ENCODE results near the gene PABPN1L.

PABPN1L gene

DNA sequence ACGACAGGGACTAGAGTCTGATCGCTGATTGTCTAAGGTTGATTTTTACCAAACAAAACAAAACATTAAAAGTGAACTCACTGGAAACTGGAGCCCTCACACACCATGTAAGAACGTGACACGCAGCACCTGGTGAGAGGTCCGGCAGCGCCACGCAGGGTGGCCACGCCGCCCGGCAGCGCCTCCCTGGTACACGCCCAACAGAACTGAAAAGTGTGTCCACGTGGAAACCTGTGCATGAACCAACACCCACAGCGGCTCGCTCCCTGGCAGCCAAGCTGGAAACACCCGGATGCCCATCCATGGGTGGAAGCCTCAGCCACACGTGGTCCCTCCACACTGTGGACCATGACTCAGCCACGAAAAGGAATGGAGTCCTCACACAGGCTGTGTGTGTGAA is 18.8 kb downstream of the PABPN1L start:
- no peak for DNase-seq

DNA sequence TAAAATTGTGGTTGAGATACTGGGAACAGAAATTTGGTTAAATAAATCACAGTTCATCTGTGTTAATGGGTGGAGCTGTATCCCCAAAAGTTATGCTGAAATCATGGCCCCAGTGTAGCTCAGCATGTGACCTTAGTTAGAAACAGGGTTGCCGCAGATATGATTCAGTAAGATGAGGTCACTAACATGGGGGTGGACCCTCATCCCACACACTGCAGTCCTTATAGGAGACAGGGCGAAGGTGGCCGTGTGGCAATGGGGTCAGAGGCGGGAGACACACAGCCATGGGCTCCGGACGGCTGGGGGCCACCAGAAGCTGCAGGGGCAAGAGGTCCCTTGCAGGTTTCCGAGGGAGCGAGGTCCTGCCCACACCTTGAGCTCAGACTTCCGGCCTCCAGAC is 20.4 kb downstream of the PABPN1L start:
- DNase-seq: no peak

DNA sequence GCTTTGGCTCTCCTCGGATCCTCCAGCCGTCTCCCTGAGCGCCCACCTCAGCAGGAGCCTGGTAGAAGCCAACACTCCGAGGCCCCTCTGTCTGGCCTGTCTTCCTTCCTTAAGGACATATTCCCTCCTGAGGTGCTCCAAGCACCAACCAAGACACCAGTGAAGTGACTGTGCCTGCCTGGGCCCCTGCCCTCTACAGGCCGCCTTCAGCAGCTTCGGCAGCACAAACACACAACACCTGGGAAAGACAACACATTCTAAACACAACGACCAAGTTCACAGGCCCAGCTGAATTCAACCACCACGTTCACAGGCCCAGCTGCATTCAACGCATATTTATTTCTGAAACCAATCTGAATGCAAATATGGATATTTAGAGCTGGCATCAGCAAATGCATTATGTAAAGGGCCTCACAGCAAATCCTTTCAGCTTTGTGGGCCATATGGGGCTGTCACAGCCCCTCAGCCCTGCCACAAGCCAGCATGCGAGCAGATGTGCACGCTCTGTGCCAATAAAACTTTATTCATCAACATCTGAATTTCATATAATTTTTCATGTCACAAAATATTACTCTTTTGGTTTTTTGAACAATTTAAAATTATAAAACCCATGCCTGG is 21.9 kb downstream of the PABPN1L start:
- DNase-seq: no peak

DNA sequence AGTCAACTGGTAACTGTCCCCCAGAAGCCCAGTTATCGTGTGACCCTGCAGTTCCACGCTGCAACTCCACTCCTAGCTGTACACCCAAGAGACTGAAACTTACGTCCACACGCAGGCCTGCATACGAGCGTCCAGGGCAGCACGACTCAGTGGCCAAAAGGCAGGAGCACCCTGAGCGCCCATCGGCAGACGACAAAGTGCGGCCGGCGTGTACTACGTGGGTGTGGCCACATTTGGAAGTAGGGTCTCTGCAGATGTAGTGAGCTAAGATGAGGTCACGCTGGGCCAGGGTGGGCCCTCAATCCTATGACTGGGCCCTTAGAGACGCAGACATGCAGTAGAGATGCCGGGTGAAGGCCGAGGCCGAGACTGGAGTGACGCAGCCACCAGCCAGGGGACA is 23.2 kb downstream of the PABPN1L start:
- no peak for DNase-seq

DNA sequence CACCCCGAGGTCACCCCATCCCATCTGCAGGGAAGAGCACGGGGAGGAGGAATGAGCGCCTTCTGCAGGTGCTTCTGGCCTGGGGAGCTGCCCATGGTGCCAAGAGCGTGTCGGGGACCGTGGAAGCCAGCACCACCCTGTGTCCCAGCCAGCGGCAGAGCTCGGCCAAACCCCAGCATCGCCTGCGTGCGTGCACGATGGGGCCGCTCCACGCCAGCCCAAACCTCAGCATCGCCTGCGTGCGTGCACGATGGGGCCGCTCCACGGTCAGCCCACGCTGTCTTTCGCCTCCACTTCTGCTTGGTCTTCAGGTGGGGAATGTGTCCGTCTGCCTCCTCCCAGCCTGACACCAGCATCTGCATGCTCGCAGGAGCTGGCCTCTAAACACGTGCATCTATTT is 23.7 kb downstream of the PABPN1L start:
- no peak for DNase-seq

DNA sequence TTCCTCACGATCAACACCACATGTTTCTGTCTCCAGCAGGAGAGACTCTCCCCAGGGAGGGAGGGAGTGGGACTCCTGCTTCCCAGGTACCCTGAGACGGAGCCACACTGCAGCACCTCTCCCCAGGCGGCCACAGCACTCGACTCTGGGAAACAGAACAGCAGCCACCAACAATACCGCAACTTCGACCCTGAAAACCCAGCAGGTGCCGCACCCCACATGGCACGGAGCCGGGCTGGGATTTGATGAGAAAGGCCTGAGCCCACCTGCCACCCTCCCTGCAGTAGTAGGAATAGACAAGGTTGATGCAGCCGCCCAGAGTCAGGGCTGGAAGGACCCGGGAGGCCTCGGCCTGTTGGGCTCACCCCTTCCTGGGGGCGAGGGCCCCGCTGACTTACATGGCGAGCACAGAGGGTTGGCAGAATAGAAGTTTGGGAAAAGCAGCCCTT is 24.1 kb downstream of the PABPN1L start:
- no peak for DNase-seq

DNA sequence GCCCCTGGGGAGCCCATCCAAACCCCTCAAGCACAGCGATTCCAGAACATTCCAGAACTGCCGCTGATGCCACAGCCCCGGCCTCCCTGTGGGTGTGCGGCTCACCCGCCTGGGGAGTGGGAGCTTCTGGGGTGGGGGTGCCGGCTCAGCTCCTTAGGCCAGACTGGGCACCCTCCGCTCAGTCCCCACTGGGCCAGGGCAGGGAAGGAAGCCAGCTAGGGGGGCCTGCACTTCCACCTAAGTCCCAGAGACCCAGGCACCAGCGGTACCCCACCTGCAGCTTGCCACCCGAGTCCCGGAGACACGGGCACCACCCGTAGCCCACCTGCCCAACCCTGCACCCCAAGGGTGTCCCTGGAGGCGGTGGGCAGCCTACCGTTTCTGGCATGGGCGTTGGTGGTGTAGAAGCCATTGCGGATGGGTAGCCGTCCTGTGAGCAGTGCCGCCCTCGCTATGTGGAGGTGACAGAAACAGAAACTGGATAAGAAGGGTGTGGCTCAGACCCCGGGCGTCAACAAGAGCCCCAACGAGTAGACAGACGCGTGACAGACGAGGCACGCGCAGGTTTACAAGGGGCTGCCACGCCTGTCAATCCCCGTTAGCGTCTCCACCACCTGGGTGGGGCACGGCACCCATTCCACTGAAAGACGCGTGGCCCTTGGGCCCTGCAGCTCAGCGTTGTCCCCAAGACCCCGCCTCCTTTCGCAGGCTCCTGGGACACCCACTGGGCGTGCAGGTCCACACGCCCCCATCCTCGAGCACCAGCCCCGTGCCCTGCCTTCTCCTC is 24.7 kb downstream of the PABPN1L start:
- no peak for DNase-seq

DNA sequence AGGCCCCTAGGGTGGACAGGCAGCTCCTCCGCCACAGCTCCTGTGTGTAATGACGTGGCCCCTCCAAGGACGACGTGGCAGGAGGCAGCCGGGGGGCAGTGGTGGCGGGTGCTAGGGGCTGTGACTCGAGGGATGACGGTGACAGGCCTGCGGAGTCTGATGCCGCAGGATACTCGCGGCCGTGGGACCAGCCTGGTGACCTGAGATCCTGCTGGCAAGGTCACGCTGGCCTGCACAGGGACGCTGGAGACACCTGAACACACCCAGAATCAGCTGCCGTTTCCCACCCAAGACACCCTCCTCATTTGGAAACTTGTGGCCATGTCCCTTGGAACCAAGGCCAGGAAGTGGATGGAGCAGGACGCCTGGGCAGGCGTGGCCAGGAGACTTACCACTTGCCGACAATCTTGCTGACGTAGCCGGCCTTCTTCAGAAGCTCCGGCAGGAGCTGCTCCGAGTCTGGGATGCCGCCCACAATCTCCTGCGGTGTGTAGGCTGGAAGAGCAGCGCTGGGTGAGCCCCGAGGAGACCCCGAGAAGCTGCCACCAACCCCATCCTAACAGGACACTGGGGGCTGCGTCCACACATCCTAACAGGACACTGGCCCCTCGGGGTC is 25.8 kb downstream of the PABPN1L start:
- no peak for DNase-seq

DNA sequence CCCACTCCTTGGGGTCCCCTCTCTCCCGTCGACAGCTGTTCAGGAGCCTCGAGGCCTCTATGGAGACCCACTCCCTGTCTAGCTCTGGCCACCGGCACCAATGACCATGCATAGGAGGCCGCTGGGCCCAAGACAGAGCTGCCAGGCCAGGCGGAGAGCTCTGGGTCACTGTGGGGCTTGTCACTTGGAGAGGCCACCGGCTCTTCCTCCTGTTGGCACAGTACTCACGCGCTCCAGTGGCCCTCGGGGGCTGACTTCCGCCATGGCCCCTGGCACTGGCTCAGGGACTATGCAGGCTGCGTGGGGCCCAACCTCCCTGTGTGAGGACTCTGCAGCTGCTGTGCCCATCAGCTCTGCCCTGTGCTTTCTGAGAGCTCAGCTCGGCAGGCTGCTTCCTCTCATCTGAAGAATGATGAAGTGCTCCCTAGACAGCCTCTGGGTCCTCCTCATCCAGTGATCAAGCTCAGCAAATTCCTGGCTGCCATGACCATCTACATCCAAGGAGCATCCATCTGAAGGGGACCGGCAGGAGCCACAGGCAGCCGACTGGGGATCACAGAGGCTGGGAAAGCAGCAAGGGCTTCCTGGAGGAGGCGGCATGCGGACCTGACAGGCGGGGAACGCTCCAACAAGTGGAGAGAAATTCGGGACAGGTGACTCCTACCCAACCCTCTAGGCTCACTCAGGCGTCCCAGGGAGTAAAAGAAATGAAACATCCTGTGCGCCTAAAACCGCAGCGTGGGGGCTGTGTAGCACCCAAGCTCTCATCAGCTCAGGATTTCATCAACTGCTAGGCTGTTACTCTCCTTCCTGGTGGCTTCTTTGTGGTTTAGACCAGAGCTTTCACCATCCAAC is 26.5 kb downstream of the PABPN1L start:
- DNase-seq: no peak

DNA sequence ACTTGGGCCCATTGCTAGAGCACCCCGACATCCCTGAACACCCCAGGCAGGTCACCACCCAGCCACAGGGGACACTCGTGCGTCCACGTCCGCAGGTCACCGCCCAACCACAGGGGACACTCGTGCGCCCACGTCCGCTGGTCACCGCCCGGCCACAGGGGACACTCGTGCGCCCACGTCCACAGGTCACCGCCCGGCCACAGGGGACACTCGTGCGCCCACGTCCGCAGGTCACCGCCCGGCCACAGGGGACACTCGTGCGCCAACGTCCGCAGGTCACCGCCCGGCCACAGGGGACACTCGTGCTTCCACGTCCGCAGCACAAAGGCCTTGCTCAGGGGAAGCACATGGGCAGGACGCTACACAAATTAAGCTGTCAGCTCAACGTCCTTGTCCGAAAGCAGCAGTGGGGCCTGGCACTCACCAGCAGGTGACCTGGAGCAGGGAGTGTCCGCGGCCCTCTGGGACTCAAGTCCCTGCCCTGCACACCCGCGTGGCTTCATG is 27.4 kb downstream of the PABPN1L start:
- no peak for DNase-seq

DNA sequence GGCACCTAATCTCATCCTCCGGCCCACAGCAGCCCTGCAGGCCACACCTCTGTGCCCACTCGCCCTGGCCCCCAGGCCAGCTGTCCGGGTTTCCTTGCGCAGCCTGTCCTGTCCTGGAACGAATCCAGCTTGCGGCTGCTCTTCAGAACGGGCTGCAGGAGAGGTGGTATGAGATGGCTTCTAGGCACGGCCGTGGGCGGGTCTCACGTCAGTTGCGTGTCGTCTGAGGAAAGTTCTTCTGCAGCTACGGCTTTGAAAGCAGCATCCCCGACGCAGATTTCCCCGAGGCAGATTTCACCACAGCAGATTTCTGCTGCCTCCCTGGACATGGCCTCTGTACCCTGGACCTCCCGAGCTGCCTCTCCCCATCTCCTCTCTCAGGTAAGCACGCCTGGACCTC is 27.9 kb downstream of the PABPN1L start:
- DNase-seq: no peak

DNA sequence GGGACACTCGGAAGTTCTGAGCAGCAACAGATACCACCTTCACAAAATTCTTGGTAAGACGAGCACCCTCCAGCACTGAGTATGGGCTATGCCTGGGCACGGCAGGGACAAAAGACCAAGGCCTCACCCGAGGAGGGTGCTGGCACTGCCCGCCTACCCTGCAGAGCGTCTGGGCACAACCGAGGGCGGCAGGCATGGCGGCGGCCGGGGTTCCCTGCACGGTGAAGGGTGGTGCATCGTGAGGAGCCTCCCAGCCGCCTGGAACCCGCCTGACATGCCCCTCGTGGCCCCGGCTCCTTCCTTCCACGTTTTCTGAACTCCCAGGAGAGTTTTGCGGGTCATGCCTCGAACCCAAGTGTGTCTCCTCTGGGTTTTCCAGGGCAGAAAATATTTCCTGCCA is 28.7 kb downstream of the PABPN1L start:
- no peak for DNase-seq

DNA sequence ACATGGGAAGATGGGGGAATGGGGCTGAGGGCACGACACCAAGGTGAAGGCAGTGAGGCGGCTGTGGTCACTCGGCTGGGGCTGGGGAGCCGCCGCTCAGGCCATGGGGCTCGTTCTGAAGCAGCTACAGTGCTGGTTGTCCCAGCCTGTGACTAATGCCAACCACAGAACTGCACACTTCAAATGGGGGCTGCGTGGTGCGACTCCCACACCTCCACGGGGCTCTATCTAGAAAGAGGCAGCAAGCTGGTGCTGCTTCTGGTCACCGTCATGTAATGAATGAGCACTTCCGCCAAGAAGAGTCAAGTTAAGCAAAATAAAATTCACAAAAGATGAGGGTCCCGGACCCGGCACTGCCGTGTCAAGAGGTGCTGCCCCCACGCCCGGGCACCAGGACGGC is 29.7 kb downstream of the PABPN1L start:
- no peak for DNase-seq

DNA sequence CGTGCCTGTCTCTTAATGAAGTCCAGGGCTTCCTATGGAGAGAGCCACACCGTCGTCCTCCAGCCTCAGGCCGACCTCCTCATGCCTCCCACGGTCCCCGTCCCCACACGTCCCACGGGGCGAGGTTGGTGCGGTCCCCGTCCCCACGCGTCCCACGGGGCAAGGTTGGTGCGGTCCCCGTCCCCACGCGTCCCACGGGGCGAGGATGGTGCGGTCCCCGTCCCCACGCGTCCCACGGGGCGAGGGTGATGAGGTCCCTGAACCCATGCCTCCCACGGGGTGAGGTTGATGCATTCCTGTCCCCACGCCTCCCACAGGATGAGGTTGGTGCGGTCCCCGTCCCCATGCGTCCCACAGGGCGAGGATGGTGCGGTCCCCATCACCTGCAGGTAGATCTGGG is 30.6 kb downstream of the PABPN1L start:
- DNase-seq: no peak

DNA sequence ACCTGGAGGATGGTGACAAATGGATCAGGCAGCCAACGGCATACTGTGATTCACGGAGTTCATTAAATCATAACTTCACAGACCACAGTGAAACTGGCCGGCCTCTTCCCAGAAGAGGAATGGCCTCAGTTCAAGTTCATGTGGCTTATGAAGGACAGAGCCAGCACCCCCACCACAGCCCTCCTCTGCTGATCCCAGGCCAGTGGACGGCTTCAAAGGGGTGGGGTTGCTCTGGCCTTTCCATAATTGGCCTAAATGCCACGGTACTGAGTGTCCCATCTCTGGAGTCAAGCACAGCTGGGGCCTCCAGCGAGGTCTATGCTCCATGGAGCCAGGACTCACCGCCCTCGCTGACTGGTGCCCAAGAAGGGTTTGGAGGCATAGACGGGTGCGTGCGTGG is 31.1 kb downstream of the PABPN1L start:
- no peak for DNase-seq

DNA sequence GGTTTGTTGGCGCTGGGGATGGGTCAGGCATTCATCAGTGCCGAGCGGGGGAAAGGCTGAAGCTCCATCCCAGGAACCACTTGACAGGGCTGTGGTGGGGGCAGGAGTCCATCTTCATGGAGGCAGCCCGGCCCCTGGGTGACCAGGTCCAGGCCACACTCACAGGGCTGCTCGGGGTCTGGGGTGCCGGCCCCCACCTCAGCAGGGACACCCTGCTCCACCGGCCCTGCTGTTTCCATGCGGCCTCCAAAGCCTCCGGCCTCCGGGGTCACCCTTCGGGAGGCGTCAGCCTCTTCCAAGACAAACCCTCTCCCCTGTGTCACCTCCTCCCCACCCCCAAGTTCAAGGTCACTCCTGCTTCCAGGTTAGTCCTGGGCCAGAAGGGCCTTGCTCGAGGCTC is 31.8 kb downstream of the PABPN1L start:
- no peak for DNase-seq

DNA sequence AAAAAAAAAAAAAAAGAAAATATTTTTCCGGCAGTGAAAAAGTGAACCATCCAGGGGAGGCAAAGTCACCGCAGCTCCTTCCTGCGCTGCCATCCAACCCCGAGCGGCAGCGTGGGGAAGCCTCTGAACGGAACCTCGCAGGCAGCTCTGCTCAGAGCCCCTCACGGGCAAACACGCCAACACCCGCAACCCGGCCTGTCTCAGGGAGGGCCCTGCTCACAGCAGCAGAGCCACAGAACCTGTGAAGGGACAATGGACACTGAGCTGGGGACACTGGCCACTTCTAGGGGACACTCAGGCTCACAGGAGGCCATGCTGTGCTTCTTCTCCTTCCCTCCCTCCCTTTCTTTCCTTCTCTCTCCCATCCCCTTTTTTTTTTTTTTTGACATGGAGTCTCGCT is 33.4 kb downstream of the PABPN1L start:
- no peak for DNase-seq

DNA sequence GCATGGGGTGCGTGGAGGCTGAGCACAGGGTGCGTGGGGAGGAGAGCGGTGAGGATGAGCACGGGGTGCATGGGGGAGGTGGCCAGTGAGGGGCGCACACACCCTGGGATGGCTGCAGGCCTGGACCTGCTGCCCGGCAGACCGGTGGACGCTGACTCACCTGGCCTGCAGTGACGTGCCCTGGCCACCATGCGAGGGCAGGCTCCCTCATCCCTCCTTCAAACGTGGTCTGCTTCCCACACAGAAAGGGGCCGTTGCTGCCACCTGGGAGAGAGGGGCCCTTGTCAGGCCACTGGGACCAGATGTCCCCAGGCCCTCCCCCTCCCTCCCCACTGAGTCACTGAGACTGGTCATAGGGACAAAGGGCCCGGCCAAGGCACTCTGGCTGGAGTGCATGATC is 34.6 kb downstream of the PABPN1L start:
- DNase-seq: no peak

DNA sequence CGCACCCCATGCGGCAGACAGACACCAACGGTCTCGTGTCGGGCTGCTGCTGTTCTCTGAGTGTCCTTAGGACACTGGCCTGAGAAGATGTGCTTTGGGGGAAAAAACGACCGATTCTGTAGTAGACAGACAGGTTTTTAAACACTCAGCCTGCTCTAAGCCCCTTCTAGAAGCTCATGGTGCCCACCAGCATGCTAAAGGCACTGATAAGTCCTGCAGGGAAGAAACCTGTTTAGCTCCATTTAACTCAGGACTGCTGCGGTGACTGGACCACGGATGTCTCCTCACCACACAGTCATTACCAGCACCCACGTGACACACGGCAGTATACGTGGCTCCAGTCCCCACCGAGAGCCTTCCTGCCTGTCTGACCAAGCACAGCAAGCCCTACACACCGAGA is 35.7 kb downstream of the PABPN1L start:
- DNase-seq: no peak

DNA sequence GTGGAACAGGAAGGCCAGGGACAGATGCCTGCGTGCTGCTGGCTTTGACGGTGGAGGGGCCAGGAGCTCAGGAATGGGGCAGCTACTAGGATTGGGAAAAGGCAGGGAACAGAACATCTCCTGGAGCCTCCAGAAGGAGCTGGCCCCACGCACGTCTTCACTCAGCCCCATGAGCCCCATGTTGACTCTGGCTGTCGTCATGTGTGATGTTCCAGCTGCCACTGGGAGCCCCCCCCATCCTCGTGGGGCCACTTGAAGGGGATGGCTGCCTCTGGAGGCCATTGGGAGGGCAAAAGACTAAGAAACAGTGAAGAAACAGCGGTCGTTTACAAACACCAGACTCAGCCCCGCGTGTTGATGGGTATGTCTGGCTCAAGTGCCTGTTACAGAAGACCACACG is 36.2 kb downstream of the PABPN1L start:
- DNase-seq: no peak

DNA sequence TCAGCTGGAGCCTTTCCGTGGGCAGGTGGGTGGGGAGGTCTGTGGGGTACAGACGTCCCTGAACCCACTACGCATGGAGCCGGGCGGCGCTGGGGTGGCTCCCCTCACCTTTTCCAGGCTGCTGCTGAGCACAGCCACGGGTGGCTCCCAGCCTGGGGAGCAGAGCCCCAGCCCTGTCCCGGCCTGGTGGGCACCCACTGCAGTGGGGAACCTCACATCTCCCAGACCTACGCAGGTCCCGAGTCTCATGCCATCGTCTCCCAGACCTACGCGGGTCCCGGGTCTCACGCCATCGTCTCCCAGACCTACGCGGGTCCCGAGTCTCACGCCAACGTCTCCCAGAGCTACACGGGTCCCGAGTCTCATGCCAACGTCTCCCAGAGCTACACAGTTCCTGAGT is 37.7 kb downstream of the PABPN1L start:
- no peak for DNase-seq

DNA sequence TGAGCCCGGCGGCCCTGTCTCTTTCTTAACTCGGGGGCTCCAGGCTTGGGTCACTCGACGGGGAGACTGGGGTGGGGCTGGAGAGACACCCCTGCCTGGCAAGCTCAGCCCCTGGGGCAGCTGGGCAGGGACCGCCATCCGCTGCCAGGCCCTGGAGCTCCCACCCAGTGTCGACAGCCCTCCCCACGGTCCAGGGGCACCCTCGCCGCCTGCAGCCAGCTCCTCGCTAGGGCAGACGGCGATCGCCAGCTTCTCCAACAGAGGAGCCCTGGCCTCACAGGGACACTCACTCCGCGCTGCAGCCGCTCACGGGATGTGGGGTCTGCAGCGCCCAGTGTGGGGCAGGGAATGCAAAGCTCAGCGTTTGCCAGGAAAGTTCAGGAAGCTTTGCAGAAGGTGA is 38.7 kb downstream of the PABPN1L start:
- DNase-seq: no peak
